WTC11 (cell line): ENCODE data around the gene OVOL1. TPM values are rescaled to one million over a fixed set of nuclear protein-coding genes. Genes with fewer than 3 reads are reported as not detected.

Source experiments
- ATAC-seq: fragments of 200-7000 bp; cut with Tn5 transposase; 2 replicates; pipeline ENCODE4 v1.10.0; 2021; ENCODE audit warnings: mild to moderate bottlenecking, moderate library complexity
- CTCF ChIA-PET: fragments of 300-600 bp; sonication (Branson Sonifier 250); formaldehyde crosslinking; loops from one replicate; lab custom pipeline; 2021; ENCODE audit warnings: antibody characterized with exemption; lab: Charles Lee
- POLR2A ChIA-PET: fragments of 350-600 bp; sonication (Branson Sonifier 250); formaldehyde crosslinking; loops from one replicate; lab custom pipeline; 2021; ENCODE audit warnings: antibody characterized with exemption; lab: Charles Lee
- DNase-seq: peaks from one replicate; pipeline ENCODE4 v3.0.0; 2021; ENCODE audit warnings: low spot score
- H3K27ac Mint-ChIP-seq: 2 replicates; pipeline ENCODE4 v1.8.0; 2021; ENCODE audit warnings: mixed read lengths
- H3K27me3 Mint-ChIP-seq: 2 replicates; pipeline ENCODE4 v1.8.0; 2021; ENCODE audit warnings: low read depth, mild to moderate bottlenecking, moderate library complexity, mixed read lengths
- H3K36me3 Mint-ChIP-seq: 2 replicates; pipeline ENCODE4 v1.8.0; 2021; ENCODE audit warnings: mixed read lengths
- H3K4me1 Mint-ChIP-seq: 2 replicates; pipeline ENCODE4 v1.8.0; 2022; ENCODE audit warnings: mixed read lengths
- H3K4me3 Mint-ChIP-seq: 2 replicates; pipeline ENCODE4 v1.8.0; 2021; ENCODE audit warnings: mild to moderate bottlenecking, moderate library complexity, mixed read lengths
- H3K9me3 Mint-ChIP-seq: 2 replicates; pipeline ENCODE4 v1.8.0; 2021; ENCODE audit warnings: mixed read lengths
- ATF3 ChIP-seq: sonication (generic); formaldehyde crosslinking; conservative IDR thresholded peaks from 2 replicates; pipeline ENCODE4 v1.8.1; 2022; ENCODE audit warnings: mild to moderate bottlenecking, missing genetic modification reagents
- CBFB ChIP-seq: sonication (generic); formaldehyde crosslinking; IDR thresholded peaks from 2 replicates; pipeline ENCODE4 v1.8.1; 2022; ENCODE audit warnings: mild to moderate bottlenecking, low read depth, missing genetic modification reagents
- CREM ChIP-seq: sonication (generic); formaldehyde crosslinking; IDR thresholded peaks from 2 replicates; pipeline ENCODE4 v1.8.1; 2022; ENCODE audit warnings: mild to moderate bottlenecking, missing genetic modification reagents, moderate library complexity
- E2F4 ChIP-seq: sonication (generic); formaldehyde crosslinking; IDR thresholded peaks from 2 replicates; pipeline ENCODE4 v1.8.1; 2022; ENCODE audit warnings: low read depth, mild to moderate bottlenecking, moderate library complexity, missing genetic modification reagents, borderline replicate concordance
- ELF4 ChIP-seq: sonication (generic); formaldehyde crosslinking; IDR thresholded peaks from 2 replicates; pipeline ENCODE4 v1.8.1; 2022; ENCODE audit warnings: low read depth, mild to moderate bottlenecking, moderate library complexity, missing genetic modification reagents
- ERG ChIP-seq: fragments of 250-450 bp; sonication (Bioruptor Pico); IDR thresholded peaks from 2 replicates; pipeline ENCODE4 v1.8.0; 2021; ENCODE audit warnings: mild to moderate bottlenecking
- FOXK1 ChIP-seq: sonication (generic); formaldehyde crosslinking; IDR thresholded peaks from 2 replicates; pipeline ENCODE4 v1.8.0; 2022; ENCODE audit warnings: mild to moderate bottlenecking, moderate library complexity, missing genetic modification reagents
- GTF2I ChIP-seq: fragments of 250-450 bp; sonication (Bioruptor Pico); conservative IDR thresholded peaks from 2 replicates; pipeline ENCODE4 v1.4.0; 2021; ENCODE audit warnings: mild to moderate bottlenecking
- HMGXB4 ChIP-seq: sonication (generic); formaldehyde crosslinking; IDR thresholded peaks from 2 replicates; pipeline ENCODE4 v1.8.1; 2023; ENCODE audit warnings: mild to moderate bottlenecking, moderate library complexity, missing genetic modification reagents
- IRF1 ChIP-seq: sonication (generic); formaldehyde crosslinking; IDR thresholded peaks from 2 replicates; pipeline ENCODE4 v1.8.0; 2023; ENCODE audit warnings: missing genetic modification reagents
- IRF2 ChIP-seq: sonication (generic); formaldehyde crosslinking; IDR thresholded peaks from 2 replicates; pipeline ENCODE4 v1.8.0; 2022; ENCODE audit warnings: low read depth, missing genetic modification reagents, borderline replicate concordance
- JUN ChIP-seq: sonication (generic); formaldehyde crosslinking; IDR thresholded peaks from 2 replicates; pipeline ENCODE4 v1.8.0; 2023; ENCODE audit warnings: mild to moderate bottlenecking, missing genetic modification reagents
- MXD4 ChIP-seq: fragments of 250-450 bp; sonication (Bioruptor Pico); IDR thresholded peaks from 2 replicates; pipeline ENCODE4 v1.8.0; 2021; ENCODE audit warnings: mild to moderate bottlenecking, moderate library complexity, borderline replicate concordance
- NFYB ChIP-seq: sonication (generic); formaldehyde crosslinking; conservative IDR thresholded peaks from 2 replicates; pipeline ENCODE4 v1.8.0; 2022; ENCODE audit warnings: low read depth, missing genetic modification reagents
- NR1H2 ChIP-seq: sonication (generic); formaldehyde crosslinking; IDR thresholded peaks from 2 replicates; pipeline ENCODE4 v1.9.0; 2021; ENCODE audit warnings: mild to moderate bottlenecking, moderate library complexity, missing genetic modification reagents
- NR3C1 ChIP-seq: sonication (generic); formaldehyde crosslinking; conservative IDR thresholded peaks from 2 replicates; pipeline ENCODE4 v1.8.1; 2023; ENCODE audit warnings: low read depth, mild to moderate bottlenecking, missing genetic modification reagents
- PREB ChIP-seq: sonication (generic); formaldehyde crosslinking; IDR thresholded peaks from 2 replicates; pipeline ENCODE4 v1.8.1; 2022; ENCODE audit warnings: mild to moderate bottlenecking, missing genetic modification reagents, moderate library complexity, borderline replicate concordance
- PRRX2 ChIP-seq: fragments of 250-450 bp; sonication (Bioruptor Pico); IDR thresholded peaks from 2 replicates; pipeline ENCODE4 v1.8.0; 2021; ENCODE audit warnings: mild to moderate bottlenecking
- RELA ChIP-seq: sonication (generic); formaldehyde crosslinking; IDR thresholded peaks from 2 replicates; pipeline ENCODE4 v1.8.1; 2022; ENCODE audit warnings: missing genetic modification reagents, mild to moderate bottlenecking, borderline replicate concordance
- RORB ChIP-seq: fragments of 250-450 bp; sonication (Bioruptor Pico); IDR thresholded peaks from 2 replicates; pipeline ENCODE4 v1.9.0; 2021; ENCODE audit warnings: mild to moderate bottlenecking
- SP1 ChIP-seq: sonication (generic); formaldehyde crosslinking; conservative IDR thresholded peaks from 2 replicates; pipeline ENCODE4 v1.8.1; 2022; ENCODE audit warnings: missing genetic modification reagents
- TEAD1 ChIP-seq: sonication (generic); formaldehyde crosslinking; IDR thresholded peaks from 2 replicates; pipeline ENCODE4 v1.8.0; 2022; ENCODE audit warnings: mild to moderate bottlenecking, missing genetic modification reagents
- ZBTB21 ChIP-seq: sonication (generic); formaldehyde crosslinking; IDR thresholded peaks from 2 replicates; pipeline ENCODE4 v1.8.1; 2023; ENCODE audit warnings: mild to moderate bottlenecking, missing genetic modification reagents, borderline replicate concordance
- ZNF138 ChIP-seq: sonication (generic); formaldehyde crosslinking; conservative IDR thresholded peaks from 2 replicates; pipeline ENCODE4 v1.8.1; 2022; ENCODE audit warnings: mild to moderate bottlenecking, moderate library complexity, missing genetic modification reagents
- ZNF281 ChIP-seq: sonication (generic); formaldehyde crosslinking; IDR thresholded peaks from 2 replicates; pipeline ENCODE4 v1.8.0; 2023; ENCODE audit warnings: mild to moderate bottlenecking, missing genetic modification reagents
- ZNF317 ChIP-seq: sonication (generic); formaldehyde crosslinking; IDR thresholded peaks from 2 replicates; pipeline ENCODE4 v1.8.1; 2023; ENCODE audit warnings: low read depth, mild to moderate bottlenecking, moderate library complexity, missing genetic modification reagents, borderline replicate concordance
- ZNF396 ChIP-seq: fragments of 250-450 bp; sonication (Bioruptor Pico); IDR thresholded peaks from 2 replicates; pipeline ENCODE4 v1.8.0; 2021; ENCODE audit warnings: mild to moderate bottlenecking, moderate library complexity, borderline replicate concordance
- ZNF671 ChIP-seq: fragments of 250-450 bp; sonication (Bioruptor Pico); IDR thresholded peaks from 2 replicates; pipeline ENCODE4 v1.8.0; 2021; ENCODE audit warnings: mild to moderate bottlenecking
- total RNA-seq: library from RNA; stranded (reverse); gene quantifications from 3 replicates; pipeline ENCODE4 v1.2.3, GENCODE V29; 2021

Gene OVOL1
- total RNA-seq, 1 experiment from 2014 or later: 6.8 TPM

GRCh38 chr11:65741185-65741584 lies 45.7 kb upstream of the OVOL1 start:
- no peak for ATAC-seq
- H3K27me3 Mint-ChIP-seq: peaks cover 39% of the 10 kb centered on the region
- no peak overlapping the region for H3K27ac Mint-ChIP-seq
- H3K4me1 Mint-ChIP-seq: no peaks in the 10 kb centered on the region
- no peak overlapping the region for H3K4me3 Mint-ChIP-seq
- POLR2A ChIA-PET: no interaction called here
- CTCF ChIA-PET: interaction anchor here (1.6 kb wide), 1 partner anchor 39 kb away, joined by 7 read pairs; no protein-coding TSS in a partner anchor
- TF ChIP-seq IRF2 (CRISPR knock-in tag): no peak
- no peak for TF ChIP-seq RORB (CRISPR knock-in tag)
- TF ChIP-seq ZBTB21 (CRISPR knock-in tag): no peak
- TF ChIP-seq NFYB (CRISPR knock-in tag): no peak
- no peak for TF ChIP-seq RELA
- no peak for TF ChIP-seq NR1H2 (CRISPR knock-in tag)
- TF ChIP-seq ZNF138 (CRISPR knock-in tag): no peak
- no peak for TF ChIP-seq ZNF396 (CRISPR knock-in tag)
- no peak for TF ChIP-seq SP1 (CRISPR knock-in tag)
- no peak for TF ChIP-seq CREM (CRISPR knock-in tag)
- TF ChIP-seq FOXK1 (CRISPR knock-in tag): no peak
- no peak for TF ChIP-seq TEAD1 (CRISPR knock-in tag)
- no peak for TF ChIP-seq ZNF281 (CRISPR knock-in tag)
- no peak for TF ChIP-seq E2F4 (CRISPR knock-in tag)
- TF ChIP-seq MXD4: no peak
- no peak for DNase-seq
- H3K9me3 Mint-ChIP-seq: peaks cover 38% of the 10 kb centered on the region
- H3K36me3 Mint-ChIP-seq: peaks cover 5% of the 10 kb centered on the region

- Mint-ChIP-seq H3K4me1 (no peaks in the 10 kb centered on the region), H3K9me3 (peaks cover 27% of the 10 kb centered on the region)
- TF ChIP-seq HMGXB4 (CRISPR knock-in tag): no peak
- no peak for TF ChIP-seq ZBTB21 (CRISPR knock-in tag)
- no peak for TF ChIP-seq ELF4 (CRISPR knock-in tag)
- TF ChIP-seq CBFB (CRISPR knock-in tag): no peak
- TF ChIP-seq RELA: no peak
- TF ChIP-seq ATF3 (CRISPR knock-in tag): no peak
- TF ChIP-seq IRF1: no peak
- TF ChIP-seq GTF2I (CRISPR knock-in tag): no peak
- no peak for TF ChIP-seq PRRX2
- TF ChIP-seq NR3C1 (CRISPR knock-in tag): no peak
- no peak for TF ChIP-seq ZNF671 (CRISPR knock-in tag)
- no peak for TF ChIP-seq PREB
- TF ChIP-seq ZNF317 (CRISPR knock-in tag): no peak
- TF ChIP-seq ERG (CRISPR knock-in tag): no peak
- no peak for TF ChIP-seq JUN (CRISPR knock-in tag)
- TF ChIP-seq, all 79 proteins: peak for 0
- no peak for DNase-seq
- Mint-ChIP-seq H3K36me3 (no peaks in the 10 kb centered on the region), H3K27ac (no peak overlapping the region), H3K4me3 (no peak overlapping the region), H3K27me3 (peaks cover 33% of the 10 kb centered on the region)
- CTCF ChIA-PET: interaction anchor here (1.6 kb wide), 1 partner anchor 38 kb away, joined by 7 read pairs; no protein-coding TSS in a partner anchor
- POLR2A ChIA-PET: no interaction called here
- ATAC-seq: no peak
These were observed 44.5 kb upstream of the OVOL1 start for GRCh38 chr11:65742353-65742752.
